Activated T-cell treated with anti-CD3 and anti-CD28 coated beads for 24 hours (primary cell): ENCODE measurements around the gene NTF3.

Experiments used
- DNase-seq: peaks from one replicate; pipeline ENCODE4 v3.0.0-alpha.2; 2020; ENCODE audit warnings: low read depth

The NTF3 gene

DNA sequence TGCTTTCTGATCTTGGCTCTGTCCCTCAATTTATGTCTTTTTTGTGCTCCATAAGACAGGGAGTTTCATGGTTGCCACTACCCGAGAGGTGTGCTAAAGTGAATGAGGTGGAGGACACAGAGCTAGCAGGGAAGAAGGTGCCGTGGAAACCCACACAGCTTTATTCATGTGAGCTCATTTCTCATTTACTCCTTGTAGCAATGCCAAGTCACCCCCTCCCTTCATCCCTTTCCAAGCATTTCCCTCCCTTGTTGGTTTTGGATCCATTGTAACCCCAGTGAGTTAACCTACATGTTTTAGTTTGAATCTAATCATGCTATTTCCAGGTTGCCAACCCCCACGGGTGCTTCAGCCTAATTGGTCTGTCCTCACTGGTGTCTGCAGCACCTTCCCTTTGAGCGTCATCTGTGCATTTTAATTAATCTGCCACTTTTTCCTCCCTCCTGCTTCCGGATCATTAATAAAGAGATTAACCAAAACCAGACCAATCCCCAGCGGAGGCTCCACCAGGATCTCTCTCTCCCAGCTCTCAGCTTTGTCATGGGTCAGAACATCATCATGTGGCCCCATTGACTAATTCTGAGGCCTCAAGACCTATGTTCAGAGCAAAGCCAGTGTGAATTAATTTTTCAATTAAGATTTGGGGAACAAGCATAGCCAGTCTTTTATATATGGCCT, 56.2 kb downstream of the NTF3 start:
- DNase-seq = no peak

- DNase-seq = no peak
Measured at GRCh38 chr12:5488626-5488955, 56.7 kb downstream of the NTF3 start.

GRCh38 chr12:5489017-5489416, 57.1 kb downstream of the NTF3 start:
- no peak for DNase-seq

- no peak for DNase-seq
Measured at GRCh38 chr12:5489760-5490406, 58.0 kb downstream of the NTF3 start.

- no peak for DNase-seq
Measured at GRCh38 chr12:5492562-5492961, 60.7 kb downstream of the NTF3 start.

- no peak for DNase-seq
Measured at GRCh38 chr12:5493018-5493417, 61.1 kb downstream of the NTF3 start.

DNA sequence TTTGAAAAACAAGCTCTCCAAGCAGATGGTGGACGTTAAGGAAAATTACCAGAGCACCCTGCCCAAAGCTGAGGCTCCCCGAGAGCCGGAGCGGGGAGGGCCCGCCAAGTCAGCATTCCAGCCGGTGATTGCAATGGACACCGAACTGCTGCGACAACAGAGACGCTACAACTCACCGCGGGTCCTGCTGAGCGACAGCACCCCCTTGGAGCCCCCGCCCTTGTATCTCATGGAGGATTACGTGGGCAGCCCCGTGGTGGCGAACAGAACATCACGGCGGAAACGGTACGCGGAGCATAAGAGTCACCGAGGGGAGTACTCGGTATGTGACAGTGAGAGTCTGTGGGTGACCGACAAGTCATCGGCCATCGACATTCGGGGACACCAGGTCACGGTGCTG, 62.4 kb downstream of the NTF3 start:
- DNase-seq = no peak

DNA sequence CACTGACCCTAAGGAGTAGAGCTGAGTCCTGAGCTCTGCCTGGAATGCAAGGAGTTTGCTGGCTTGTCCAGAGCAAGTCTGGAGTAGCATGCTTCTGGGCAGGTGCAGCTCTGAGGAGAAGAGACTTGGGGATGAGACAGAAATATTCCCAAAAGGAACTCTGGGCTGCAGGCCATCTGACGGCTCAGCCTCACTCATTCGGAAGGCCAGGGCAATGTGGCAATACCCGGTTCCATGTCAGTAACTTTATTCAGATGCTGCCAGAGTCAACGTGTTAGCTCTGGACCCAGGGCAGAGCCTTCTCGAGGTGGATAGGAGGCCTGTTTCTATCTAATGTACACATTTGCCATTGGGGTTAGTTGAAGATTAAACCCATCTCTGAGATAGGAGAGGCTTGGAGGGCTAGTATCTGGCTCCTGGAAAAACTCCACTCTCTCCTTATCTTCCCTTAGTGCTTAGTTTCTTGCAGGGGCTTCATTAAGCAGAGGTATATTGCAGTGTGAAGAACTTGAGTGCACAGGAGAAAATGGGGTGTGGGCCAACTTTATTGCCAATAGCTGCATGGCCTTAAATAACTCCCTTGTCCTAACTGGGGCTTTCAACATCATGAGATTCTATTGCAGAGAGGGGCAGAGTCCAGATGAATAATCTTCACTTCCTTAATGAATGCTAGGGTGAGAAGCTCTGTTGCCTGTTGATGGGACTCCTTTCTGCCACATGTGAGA, 65.6 kb downstream of the NTF3 start:
- DNase-seq = no peak

DNA sequence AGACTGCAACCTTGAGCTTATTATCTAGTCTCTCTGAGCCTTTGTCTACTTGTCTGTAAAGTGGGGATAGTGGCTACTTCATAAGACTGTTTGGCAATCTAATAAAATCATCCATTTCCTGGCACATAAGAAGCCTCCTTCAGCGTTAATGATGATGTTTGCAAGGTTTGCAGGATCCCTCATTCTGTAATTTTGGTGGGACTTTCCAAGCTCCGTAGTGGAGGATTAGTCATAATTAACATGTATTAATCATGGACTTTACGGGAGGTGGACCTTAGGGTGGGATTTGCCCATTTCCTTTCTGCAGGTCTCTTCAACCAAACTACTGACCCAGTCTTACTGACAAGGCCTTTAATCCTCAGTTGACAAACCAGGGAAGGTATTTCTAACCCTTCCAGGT, 66.2 kb downstream of the NTF3 start:
- DNase-seq = no peak

DNA sequence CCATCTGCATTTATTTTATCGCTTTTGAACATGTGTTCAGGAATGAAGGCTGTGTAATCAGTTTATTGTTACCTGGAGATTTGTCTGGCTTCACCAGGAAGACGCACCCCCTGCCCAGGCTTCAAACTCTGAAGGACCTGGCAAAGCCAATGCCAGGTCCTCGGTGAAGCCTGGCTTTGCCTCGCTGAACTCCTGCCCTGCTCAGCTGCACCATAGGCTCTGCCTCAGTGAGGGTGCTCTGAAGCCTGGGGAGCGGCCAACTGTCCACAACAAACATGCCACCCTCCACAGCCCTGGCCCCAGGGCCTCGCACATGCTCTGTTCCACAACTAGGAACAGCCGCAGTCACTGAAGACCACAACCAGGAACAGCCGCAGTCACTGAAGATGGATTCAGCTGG, 66.9 kb downstream of the NTF3 start:
- no peak for DNase-seq

GRCh38 chr12:5499566-5500330, 67.8 kb downstream of the NTF3 start:
- no peak for DNase-seq

DNA sequence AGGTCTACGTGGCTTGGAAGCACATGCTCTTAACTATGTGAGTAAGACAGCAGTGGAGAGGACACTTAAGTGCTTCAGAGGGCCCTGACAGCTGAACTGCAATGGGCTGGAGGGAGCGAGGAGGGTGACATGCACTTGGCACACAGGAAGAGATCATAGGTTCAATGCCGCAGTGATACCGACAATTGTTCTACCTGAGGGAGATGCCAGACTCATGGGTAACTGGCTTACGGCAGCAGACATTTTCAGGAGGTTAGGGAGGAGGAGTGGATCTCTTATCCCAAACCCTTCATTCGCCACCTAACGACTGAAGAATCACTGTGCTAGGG, 68.4 kb downstream of the NTF3 start:
- no peak for DNase-seq

- no peak for DNase-seq
Measured at GRCh38 chr12:5503774-5504173, 71.9 kb downstream of the NTF3 start.

- no peak for DNase-seq
Measured at GRCh38 chr12:5505116-5505515, 73.2 kb downstream of the NTF3 start.

DNA sequence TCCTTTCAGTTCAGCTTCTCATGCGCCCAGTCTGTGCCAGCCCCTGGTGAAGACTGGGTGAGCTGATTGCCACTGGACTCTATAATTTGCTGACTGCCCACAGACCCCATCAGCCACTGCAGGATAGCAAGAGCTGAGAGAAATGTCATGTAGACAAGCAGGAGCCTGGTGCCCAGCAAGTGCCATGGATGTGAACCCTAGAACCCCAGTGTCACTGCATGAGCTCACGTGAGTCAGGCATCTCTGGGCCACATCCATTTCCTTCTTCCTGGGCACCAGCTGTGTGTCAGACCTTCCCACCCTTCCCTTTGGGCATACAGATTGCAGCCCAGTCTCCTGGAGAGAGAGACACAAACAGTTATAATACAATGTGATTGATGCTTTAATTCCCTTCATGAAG, 73.8 kb downstream of the NTF3 start:
- no peak for DNase-seq

DNA sequence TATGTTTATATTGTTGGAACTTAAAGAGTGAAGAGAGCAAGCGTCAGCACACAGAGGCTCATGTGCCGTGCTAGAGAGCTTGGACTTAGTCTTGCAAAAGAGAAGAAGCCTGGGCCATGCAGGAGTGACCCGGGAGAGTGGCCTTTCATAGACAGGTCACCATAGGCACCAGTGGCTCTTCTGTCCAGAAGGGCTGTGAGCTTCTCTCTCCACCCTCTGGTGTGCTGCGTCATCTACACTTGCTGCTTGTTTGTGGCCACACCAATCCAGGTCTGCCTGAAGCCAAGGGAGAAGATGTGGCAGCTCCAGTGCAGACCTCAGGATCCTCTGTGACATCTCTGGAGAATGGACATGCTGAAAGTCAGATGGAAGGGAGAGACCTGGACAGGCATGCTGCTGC, 74.4 kb downstream of the NTF3 start:
- DNase-seq = no peak

- DNase-seq = no peak
Measured at GRCh38 chr12:5506821-5507231, 74.9 kb downstream of the NTF3 start.

DNA sequence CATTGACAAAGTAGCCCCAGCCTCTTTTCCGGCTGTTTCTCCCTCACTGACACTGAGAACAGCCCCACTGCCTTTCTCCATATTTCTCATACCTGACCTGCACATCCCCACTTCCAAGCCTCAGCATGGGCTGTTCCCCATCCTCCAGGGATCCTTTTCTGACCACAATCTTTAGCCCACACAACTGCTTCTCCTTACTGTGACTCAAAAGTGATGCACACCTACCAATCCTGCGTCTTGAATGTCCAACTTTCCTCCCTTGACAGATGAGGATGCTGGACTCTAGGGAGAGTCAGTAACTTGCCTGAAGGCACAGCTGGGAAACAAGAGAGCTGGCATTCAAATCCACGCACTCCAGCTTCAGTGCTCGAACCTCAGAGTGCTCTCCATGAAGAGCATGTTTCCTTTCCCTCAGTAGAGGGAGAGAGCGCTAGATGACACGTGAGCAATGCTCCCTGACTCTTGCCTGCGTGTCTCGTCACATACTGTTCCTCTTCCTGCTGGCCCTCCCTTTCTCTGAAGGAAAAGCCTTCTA, 75.6 kb downstream of the NTF3 start:
- DNase-seq = no peak

DNA sequence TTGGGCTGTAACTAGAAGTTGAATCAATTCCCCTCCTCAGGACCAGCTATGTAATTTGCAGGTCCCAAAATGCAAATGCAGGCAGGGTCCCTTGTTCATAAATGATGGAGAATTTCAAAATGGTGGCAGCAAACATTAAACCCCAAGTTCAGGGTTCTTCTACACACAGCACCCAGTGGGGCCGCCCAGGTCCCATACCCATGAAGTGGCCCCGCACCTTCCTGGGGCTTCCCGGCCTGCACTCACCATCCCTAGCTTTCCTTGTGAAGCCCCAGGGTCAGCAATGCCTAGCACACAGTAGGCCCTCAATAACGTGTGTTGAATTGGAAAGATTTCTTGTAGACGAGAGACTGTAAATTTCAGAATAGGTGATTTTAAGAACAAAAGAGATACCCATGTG, 76.0 kb downstream of the NTF3 start:
- no peak for DNase-seq

DNA sequence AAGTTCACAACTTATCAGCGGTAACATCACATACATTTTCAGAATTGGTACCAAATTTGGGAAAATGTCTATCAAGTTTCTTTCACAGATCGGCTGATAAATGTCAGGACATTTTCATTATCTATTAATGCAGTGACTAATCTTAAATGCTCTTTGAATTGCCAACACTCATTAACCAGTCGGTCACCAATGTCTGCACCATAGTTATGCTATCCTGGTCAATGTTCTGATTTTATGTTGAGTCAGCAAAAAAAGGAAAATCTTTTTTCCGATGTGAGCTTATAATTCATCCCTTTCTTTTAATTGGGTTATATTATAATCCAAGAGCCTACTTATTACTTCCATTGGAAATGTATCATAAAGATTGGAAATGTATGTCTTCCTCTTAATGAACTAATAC, 77.2 kb downstream of the NTF3 start:
- no peak for DNase-seq

GRCh38 chr12:5509557-5509956, 77.6 kb downstream of the NTF3 start:
- no peak for DNase-seq

DNA sequence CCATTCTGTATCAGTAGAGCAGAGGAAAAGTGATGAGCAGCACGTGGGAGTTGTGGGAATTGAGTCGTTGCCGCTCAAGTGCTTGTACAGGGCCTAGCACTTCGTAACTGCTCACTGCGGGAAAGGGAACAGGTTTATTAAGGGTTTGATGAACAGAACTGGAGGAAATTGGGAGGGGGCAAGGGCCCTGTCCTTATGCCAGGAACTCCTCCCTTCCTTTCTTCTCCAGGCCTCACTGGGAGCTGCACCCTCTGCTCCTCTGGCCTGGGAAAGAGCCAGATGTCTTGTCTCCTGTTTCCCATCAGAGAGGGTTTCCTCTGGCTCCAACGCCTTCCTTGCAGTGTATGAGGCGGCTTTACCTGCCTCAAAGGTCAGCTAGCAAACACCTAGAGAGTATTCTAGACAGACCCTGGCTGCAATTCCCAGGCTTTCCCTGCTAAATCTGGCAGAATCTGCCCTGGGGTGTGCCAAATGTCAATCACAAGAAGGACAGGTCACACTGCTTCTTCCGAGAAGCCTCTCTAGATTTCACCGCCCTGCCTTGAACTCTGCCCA, 78.4 kb downstream of the NTF3 start:
- no peak for DNase-seq
